ENCODE data around the gene CD226.

DNA sequence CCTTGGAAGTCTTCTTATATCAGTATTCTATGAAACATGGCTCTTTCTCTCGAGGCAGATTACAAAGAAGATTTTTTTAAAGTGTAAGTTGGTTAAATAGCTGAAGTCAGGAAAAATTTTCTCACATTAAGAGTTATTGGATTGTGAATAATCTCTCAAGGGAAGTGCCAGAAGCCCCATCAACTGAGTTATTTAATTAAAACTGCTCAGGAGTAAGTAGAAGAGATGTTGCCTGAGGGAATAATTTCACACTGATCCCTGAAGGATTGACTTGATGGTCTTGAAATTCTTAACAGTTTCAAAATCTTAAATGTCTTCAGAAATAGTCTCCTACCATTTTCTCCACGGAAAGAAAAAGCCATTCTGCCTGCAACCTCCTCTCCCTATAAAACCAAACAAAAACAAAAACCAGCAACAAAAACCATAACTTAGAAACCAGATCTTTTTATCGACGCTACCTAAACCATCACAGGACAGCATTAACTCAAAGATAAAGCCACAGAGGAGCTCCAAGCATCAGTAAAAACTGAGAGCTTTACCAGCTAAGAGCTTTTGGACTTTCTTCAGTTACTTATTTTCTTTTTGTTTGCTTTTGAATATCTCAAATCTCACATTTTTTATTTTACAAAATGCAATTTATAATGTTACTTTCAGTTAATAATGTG is 12.9 kb downstream of the CD226 start:
- TF ChIP-seq, protein P1, sequence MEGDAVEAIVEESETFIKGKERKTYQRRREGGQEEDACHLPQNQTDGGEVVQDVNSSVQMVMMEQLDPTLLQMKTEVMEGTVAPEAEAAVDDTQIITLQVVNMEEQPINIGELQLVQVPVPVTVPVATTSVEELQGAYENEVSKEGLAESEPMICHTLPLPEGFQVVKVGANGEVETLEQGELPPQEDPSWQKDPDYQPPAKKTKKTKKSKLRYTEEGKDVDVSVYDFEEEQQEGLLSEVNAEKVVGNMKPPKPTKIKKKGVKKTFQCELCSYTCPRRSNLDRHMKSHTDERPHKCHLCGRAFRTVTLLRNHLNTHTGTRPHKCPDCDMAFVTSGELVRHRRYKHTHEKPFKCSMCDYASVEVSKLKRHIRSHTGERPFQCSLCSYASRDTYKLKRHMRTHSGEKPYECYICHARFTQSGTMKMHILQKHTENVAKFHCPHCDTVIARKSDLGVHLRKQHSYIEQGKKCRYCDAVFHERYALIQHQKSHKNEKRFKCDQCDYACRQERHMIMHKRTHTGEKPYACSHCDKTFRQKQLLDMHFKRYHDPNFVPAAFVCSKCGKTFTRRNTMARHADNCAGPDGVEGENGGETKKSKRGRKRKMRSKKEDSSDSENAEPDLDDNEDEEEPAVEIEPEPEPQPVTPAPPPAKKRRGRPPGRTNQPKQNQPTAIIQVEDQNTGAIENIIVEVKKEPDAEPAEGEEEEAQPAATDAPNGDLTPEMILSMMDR (IDR thresholded peaks at IDR 0.05) = no peak
- no peak for TF ChIP-seq POLR2A (IDR thresholded peaks at IDR 0.05)
